HG03442 (cell line): ENCODE results near the gene ZNF503.

ENCODE experiments used
- ATAC-seq: cut with Tn5 transposase; IDR thresholded peaks from one replicate; pipeline ENCODE4 v1.9.1; 2021; ENCODE audit warnings: mild to moderate bottlenecking, moderate library complexity; ENCODE audit not compliant: unreplicated experiment

ZNF503 gene

GRCh38 chr10:75401569-75402485 lies at the start of gene ZNF503:
TSS of gene ZNF503 (minus strand) at chr10:75401764. CDS start at chr10:75401419, 345 bp downstream.
- peak; percentile 58 for ATAC-seq

GRCh38 chr10:75450644-75451640 lies 49.4 kb upstream of the ZNF503 start:
- ATAC-seq, result no peak

- ATAC-seq, result no peak
Observed at GRCh38 chr10:75450075-75450445, 48.5 kb upstream of the ZNF503 start.

- no peak for ATAC-seq
Observed at GRCh38 chr10:75449382-75450074, 48.0 kb upstream of the ZNF503 start.

GRCh38 chr10:75448166-75448565 lies 46.6 kb upstream of the ZNF503 start:
- no peak for ATAC-seq

GRCh38 chr10:75446508-75446907 lies 44.9 kb upstream of the ZNF503 start:
- ATAC-seq, result no peak

GRCh38 chr10:75444781-75445386 lies 43.3 kb upstream of the ZNF503 start:
- no peak for ATAC-seq

- no peak for ATAC-seq
Observed at GRCh38 chr10:75443362-75443761, 41.8 kb upstream of the ZNF503 start.

- ATAC-seq, result no peak
Observed at GRCh38 chr10:75441682-75442081, 40.1 kb upstream of the ZNF503 start.

- no peak for ATAC-seq
Observed at GRCh38 chr10:75441196-75441595, 39.6 kb upstream of the ZNF503 start.

GRCh38 chr10:75440271-75440793 lies 38.8 kb upstream of the ZNF503 start:
- no peak for ATAC-seq

- ATAC-seq, result no peak
Observed at GRCh38 chr10:75439811-75440210, 38.2 kb upstream of the ZNF503 start.

- ATAC-seq, result no peak
Observed at GRCh38 chr10:75438275-75438674, 36.7 kb upstream of the ZNF503 start.

GRCh38 chr10:75437693-75438092 lies 36.1 kb upstream of the ZNF503 start:
- no peak for ATAC-seq

- ATAC-seq, result no peak
Observed at GRCh38 chr10:75436896-75437295, 35.3 kb upstream of the ZNF503 start.

- no peak for ATAC-seq
Observed at GRCh38 chr10:75435291-75435690, 33.7 kb upstream of the ZNF503 start.

- ATAC-seq, result no peak
Observed at GRCh38 chr10:75434291-75434690, 32.7 kb upstream of the ZNF503 start.

GRCh38 chr10:75433216-75433615 lies 31.7 kb upstream of the ZNF503 start:
- no peak for ATAC-seq

GRCh38 chr10:75432763-75433162 lies 31.2 kb upstream of the ZNF503 start:
- no peak for ATAC-seq

- ATAC-seq, result no peak
Observed at GRCh38 chr10:75432176-75432575, 30.6 kb upstream of the ZNF503 start.
